NCI-H748 (cell line): ENCODE data around the gene MNX1.
A peak's percentile ranks its signal among the peaks of the same experiment; 100 is the strongest.

ENCODE experiments used
- DNase-seq: peaks from one replicate; lab custom pipeline; 2025; ENCODE audit not compliant: unreplicated experiment; lab: John Stamatoyannopoulos, UW

Gene MNX1

DNA sequence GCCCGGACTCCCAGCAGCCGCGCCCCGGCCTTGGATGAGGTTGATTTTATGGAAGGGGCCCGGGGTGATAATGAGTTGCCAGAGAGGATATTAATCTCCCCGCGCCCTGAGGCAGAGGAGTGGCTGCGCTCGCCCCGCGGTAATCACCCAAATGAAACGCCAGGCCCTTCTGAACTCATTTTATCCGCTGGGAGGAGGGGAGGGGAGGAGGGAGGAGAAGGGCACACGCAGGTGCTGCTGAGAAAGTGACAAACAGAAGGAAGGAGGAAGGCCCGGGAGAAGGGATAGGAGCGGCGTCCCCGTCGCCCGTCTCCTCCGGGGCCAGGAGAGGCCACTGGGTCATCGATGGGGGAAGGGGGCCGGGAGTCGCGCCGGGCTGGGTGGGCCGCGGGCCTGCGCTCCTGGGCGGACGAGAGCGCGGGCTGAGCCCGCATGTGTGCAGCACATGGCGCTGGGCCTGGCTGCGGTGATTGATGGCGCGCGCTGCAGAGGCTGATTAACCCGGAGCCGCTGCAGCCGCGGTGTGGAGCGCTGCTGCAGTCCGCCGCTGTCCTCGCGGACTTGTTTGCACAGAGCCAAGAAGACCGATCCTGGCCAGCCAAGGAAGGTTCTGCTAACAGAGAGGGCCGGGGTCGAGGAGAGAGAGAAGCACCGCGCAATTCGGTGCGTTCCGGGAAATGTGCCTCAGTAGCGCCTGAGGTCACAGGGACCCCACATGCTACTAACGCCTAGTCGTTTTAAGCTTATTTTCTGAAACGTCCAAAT is 6.5 kb downstream of the MNX1 start:
- DNase-seq: peak; percentile 52

DNA sequence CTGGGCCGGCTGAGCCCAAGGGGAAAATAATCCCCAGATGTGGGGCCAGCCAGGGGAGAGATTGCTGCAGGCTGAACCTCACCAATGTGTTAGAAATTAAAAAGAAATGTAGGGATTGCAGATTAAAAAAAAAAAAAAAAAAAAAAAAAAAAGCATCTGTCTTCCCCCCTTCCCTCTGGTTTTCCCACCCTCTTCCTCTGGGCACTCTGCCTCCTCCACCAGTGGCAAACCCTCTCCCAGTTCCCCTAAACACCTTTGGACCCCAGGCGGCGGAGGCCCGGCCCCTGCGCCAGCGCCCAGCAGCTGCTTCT is 7.1 kb downstream of the MNX1 start:
- DNase-seq: no peak

DNA sequence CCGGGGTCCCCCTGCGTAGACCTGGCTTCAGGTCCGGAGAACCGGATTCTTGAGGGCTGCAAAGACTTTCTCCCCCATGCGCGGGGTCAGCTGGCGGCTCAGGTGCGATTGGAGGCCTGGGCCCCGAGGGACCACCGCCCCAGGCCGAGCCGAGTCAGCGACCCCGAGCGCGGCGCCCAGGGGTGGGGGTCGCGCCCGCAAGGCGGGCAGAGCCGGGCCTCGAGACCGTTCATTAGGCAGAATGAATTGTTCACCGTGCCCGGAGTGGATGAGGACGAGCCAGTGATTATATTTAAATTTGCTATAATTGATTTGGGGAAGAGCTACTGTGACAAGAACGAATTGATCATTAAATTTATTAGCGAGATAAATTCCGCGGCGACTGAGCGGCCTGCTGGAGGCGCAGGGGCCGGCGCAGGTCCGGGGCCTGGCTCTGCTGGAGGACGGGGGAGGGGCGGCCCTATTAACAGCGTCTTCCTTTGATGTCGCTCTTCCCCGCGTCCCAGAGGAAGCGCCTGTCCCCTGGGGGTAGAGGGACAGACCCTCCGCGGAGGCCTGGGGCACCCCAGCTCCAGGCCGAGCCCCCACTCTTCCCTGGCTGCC is 7.5 kb downstream of the MNX1 start:
- no peak for DNase-seq

GRCh38 chr7:157001920-157002818 is 8.3 kb downstream of the MNX1 start:
- DNase-seq: no peak

DNA sequence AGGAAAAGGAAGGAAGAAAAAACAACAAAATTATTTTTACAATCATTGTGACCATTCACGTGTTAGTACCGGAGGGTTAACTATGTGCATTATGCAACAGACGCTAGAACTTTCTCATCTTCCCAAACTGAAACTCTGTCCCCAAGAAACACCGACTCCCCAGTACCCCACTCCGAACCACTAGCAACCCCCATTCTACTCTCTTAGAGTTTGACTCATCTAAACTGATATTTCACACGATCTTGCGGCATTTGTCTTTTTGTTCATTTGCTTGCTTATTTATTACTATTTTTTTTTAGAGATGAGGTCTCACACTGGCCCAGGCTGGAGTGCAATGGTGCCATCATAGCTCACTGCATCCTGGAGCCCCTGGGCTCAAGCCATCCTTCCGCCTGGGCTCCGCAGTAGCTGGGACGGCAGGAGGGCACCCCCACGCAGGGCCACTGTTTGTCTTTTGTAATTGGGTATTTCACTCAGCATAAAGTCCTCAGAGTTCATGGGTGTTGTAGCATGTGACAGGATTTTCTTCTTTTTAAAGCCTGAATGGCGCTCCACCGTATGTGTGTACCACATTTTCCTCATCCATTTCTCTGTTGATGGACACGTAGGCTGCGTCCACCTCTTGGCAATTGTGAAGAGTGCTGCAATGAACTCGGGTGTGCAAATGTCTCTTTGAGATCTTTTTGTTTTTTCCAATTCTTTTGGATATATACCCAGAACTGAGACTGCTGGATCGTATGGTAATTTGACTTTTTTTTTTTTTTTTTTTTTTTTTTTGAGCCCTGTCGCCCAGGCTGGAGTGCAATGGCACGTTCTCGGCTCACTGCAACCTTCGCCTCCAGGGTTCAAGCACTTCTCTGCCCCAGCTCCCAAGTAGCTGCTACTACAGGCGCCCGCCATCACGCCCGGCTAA is 9.5 kb downstream of the MNX1 start:
- no peak for DNase-seq

DNA sequence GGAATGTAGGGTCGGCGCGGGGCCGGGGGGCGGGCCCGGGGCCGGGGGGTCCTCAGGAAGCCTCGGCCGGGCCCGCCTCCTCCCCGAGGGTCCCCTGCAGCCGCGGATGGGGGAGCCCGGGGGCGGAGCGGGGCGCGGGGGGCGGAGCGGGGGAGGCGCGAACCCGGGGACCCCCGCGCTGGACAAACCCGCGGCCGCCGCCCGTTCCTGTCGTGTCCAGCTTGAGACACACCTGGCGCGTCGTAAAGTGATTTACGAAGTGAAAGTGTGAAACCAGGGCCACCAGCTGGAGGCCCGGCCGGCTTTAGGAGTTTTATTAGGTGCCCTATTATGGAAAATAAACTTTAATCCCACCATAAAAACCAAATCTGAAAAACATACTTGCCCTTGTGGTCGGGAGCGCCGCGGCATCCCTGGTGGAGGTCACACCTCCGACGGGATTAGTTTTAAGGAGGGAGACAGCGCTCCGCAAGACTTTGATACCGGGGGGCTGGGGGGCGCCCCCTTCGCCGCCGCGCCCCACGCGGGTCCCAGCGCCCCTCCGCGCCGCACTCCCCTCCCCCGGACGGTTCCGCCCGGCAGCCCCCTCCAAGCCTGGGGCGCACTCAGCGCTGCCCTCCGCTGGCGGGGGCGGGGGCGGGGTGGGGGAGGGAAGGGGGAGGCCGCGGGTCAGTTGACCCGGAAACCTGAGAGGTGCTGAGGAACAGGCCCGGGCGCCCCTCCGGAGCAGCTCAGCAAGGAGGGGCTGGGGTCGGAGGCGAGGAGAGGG is 10.3 kb downstream of the MNX1 start:
- DNase-seq: peak; percentile 46

DNA sequence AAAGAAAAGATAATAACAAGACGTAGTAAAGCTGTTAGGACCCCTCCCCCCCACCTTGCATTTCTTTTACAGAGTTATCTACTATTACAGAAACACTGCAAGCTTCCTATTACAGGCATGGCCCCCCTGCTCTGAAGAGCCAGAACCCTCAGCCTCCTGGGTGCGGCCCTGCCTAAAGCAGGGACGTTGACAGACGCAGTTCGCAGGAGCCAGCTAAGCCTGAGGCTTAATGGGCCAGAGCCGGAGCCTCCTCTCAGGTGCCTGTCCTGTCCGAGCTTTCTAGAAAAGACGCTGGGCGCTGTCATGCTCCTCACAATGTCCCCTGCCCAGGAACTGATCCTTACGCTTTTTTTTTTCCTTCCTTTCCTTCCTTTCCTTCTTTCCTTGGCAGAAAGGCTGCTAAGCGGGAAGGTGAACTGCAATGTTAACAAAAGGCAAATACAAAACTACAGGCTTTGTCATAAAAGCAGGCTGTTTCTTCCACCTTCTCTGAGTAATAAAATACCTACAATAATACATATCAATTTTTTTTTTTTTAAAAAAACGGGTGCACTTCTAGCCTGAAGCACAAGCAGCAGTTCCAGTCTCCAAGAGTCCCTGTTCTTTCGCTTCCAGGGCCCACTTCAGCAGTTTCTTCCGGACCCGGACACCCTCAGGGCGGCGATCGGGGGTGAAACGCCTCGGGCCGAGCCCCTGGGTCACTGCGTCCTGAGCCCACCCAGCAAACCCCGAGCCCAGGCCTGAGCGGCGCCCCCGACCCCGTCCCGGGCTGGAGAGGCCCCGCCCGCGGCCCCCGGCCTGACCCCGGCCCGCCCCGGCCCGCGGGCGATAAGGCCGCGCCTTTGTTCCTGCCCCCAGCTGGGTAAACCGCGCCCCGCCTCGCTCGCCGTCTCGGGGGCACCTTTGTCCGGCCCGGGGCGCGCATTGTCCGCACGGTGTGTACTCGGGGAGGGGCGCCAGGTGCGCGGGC is 11.2 kb downstream of the MNX1 start:
- DNase-seq: peak; percentile 46

- DNase-seq: no peak
Observed at GRCh38 chr7:156994417-156994816, 16.0 kb downstream of the MNX1 start.

DNA sequence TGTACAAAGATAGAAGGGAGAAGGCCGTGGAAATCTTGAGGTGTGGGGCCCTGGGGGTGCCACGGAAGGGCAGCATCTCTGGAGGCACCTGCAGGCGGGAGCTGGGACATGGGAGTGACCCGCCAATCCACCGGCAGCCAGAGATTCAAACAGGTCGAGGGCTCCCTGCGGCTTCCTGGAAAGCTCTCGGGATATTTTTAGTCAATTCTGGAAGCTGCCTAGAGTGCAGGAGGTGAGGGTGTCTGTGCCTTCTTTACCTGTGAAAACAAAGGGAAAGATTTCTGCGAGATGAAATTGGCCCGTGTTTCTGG is 16.6 kb downstream of the MNX1 start:
- no peak for DNase-seq

DNA sequence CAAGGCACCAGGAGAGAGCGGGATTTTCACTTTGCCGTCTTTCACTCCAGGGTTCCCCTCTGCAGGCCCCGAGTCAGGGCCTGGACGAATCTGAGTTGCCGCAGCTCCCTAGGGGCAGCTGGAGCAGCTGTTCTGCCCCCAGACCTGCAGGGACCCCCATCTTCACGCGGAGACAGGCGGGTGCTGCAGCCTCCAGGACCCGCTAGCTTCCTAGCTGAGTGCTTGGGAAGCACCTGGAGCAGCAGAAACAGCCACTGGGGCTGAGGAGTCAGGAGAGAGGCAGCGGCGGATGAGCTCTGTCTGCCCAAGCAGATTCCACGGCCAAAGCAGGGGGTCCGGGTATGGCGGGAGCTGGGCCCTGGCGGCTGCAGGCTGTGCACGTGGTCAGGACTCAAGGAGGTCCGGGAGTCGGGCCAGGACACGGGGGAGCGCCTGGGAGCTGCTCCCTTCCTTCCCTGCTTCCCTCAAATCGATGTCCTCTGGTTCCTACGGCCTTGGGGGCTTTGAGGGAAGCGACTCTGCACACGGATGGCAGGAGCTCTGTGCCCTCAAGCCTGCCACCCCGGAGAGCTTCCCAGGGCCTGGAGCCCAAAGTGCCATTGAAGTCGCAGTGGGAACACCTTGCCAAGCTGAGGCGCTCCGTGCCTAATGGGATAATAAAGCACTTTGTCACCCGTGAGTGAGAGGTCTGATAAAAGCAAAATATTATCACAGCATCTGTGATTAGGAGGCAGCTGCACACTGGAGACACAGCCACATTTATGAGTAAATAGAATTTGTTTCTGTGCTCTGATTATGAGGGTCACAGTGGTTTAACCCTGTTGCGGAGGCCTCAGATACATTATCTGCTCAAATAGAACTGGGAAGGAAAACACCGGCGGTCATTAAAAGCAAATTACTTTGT is 17.2 kb downstream of the MNX1 start:
- peak; percentile 46 for DNase-seq

DNA sequence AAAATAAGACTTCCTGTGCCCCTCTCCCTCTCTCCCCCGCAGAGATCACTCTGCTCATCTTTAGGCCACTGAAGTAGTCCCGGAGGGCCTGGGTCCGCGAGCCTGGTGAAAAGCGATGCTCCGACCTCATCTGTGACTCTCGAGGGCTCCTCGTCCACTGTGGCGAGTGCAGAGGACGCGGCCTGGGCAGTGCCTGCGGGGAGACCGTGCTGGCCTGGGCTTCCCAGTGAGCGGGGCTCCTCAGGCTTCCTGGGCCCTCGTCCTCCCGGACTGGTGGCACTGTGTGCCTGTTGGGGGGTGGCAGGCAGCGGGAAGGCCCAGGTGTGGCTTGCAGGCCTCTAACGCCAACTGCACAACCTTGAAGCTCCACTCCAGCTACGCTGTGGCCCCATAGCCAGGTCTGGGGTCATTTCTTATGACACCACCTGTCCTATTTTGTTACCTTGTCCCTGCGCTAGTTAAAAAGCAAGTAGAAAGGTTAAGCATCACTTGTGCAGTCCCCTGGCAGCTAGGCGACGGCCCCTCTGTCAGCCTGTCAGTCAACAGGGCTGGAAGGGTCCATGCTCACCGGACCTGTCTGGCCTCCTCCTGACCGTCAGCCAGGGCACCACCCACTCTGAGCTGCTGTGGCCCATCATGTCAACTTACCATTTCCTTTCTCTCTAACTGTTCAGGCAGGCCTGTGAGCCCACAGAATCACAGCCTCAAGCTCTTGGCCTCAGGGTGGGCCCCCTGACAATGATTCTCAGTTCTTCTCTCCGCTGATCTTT is 20.5 kb downstream of the MNX1 start:
- DNase-seq: no peak

DNA sequence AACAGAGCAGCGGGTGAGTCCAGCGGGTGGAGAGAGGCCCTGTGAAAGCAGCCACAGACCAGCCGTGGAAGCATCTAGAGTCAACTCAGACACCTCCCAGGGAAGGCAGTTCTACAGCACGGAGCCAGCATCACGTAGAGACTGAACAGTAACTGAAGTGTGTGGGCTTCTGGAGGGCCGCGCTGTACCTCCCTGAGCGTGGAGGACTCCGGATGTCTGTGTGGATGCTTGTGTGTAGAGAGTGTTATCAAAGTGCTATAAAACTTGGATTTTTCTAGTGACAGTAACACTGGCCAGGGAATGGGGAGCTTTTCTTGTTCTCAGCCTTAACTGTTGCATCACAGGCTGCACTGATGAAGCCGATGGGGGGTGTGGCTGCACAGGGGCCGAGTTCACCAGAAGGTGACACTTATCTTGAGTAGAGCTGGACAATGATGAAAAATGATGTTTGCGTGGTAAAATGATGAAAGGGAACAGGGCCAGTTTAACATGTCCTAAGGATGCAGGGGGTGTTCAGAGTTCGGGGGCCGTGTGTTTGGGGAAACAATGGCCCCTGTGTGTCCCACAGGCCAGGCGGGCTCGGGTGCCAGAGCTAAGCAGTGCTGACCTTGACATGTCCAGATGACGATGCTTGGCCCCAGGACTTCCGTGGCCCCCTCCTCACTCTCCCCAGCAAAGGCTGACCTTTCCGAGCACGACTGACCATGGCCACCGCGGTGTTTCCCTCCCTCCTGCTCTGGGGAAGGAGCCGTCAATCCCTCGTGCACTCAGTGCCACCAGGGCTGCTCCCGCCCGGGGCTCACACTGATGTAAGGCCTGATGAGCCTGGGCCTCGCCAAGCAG is 21.9 kb downstream of the MNX1 start:
- DNase-seq: no peak

- no peak for DNase-seq
Observed at GRCh38 chr7:156986378-156986777, 24.1 kb downstream of the MNX1 start.

- no peak for DNase-seq
Observed at GRCh38 chr7:156985101-156985992, 25.1 kb downstream of the MNX1 start.

- no peak for DNase-seq
Observed at GRCh38 chr7:156984174-156984891, 26.1 kb downstream of the MNX1 start.
